Measurements from ENCODE around the gene HIF1A.

DNA sequence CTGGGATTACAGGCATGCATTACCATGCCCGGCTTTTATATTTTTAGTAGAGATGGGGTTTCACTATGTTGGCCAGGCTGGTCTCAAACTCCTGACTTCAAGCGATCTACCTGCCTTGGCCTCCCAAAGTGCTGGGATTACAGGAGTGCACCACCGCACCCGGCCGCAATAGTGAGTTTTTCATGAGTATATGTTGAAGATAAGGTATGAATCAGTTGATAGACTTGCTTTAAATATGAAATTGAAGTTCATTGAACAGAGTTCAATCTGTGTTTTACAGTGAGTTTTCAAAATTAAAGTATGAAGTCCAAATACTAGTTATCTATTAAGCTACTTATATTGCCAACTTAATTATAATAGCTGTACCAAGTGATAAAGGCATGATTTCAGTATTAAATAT is 102.0 kb downstream of the HIF1A start:
- TF ChIP-seq TARDBP (IDR thresholded peaks at IDR 0.05) (no peak), SP1 (IDR thresholded peaks at IDR 0.05) (no peak), SUZ12 (IDR thresholded peaks at IDR 0.05) (no peak), BHLHE40 (IDR thresholded peaks at IDR 0.05; ENCODE audit: borderline replicate concordance) (no peak), FOXM1 (IDR thresholded peaks at IDR 0.05; ENCODE audit: borderline replicate concordance) (no peak), NFRKB (IDR thresholded peaks at IDR 0.05) (no peak)
- TF ChIP-seq, protein P1, sequence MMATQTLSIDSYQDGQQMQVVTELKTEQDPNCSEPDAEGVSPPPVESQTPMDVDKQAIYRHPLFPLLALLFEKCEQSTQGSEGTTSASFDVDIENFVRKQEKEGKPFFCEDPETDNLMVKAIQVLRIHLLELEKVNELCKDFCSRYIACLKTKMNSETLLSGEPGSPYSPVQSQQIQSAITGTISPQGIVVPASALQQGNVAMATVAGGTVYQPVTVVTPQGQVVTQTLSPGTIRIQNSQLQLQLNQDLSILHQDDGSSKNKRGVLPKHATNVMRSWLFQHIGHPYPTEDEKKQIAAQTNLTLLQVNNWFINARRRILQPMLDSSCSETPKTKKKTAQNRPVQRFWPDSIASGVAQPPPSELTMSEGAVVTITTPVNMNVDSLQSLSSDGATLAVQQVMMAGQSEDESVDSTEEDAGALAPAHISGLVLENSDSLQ (IDR thresholded peaks at IDR 0.05), result no peak

All from HEK293T (cell line).